Measurements from ENCODE around the gene ARL11. TPM values are rescaled to one million over a fixed set of nuclear protein-coding genes. Genes with fewer than 3 reads are reported as not detected.
"Not testable (repeated sequence)": the region's sequence is repeated elsewhere in the genome, so short reads cannot be mapped to it uniquely, and the experiment has no call there.

The ARL11 gene
- total RNA-seq, 1 donor from 2014 or later, result under 0.01 TPM

DNA sequence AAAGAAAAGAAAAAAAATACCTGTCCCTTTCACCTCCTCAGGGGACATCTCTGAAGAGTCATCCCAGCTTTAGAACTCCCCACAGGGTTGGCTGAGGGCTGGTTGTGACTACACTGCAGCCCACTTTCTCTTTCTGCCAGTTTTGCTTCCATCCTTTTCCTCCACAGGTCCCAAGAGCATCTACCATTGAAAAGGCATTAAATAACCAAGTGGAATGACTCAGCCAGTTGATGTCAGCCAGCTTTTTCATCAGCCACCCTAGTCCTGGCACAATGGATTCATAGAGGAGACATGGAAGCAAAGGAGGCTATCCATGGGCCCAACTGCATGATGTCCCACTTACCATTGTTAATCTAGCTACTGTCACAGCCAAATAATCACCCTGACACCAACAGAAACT lies 33.7 kb upstream of the ARL11 start:
- Histone ChIP-seq H3K4me3 (ENCODE audit: low read length in 3 of 3) (no peak overlapping the region), H3K9me3 (ENCODE audit: control insufficient read depth in 3 of 3, low read length in 3 of 3) (no peaks in the 10 kb centered on the region), H3K36me3 (ENCODE audit: control insufficient read depth in 3 of 3, insufficient read depth in 3 of 3, low read length in 3 of 3) (no peaks in the 10 kb centered on the region), H3K9ac (ENCODE audit: low read depth in 1 of 3, low read length in 3 of 3) (no peak overlapping the region), H3K27ac (ENCODE audit: low read depth, low read length) (no peak overlapping the region), H3K4me1 (ENCODE audit: control insufficient read depth in 3 of 3, insufficient read depth in 3 of 3, low read length in 3 of 3) (no peaks in the 10 kb centered on the region), H3K27me3 (ENCODE audit: control insufficient read depth in 3 of 3, insufficient read depth in 3 of 3, low read length in 3 of 3) (no peaks in the 10 kb centered on the region)

GRCh38 chr13:49596221-49596620 lies 32.1 kb upstream of the ARL11 start:
- Histone ChIP-seq H3K9ac (ENCODE audit: low read depth in 1 of 3, low read length in 3 of 3) (no peak overlapping the region), H3K27me3 (ENCODE audit: control insufficient read depth in 3 of 3, insufficient read depth in 3 of 3, low read length in 3 of 3) (no peaks in the 10 kb centered on the region), H3K9me3 (ENCODE audit: control insufficient read depth in 3 of 3, low read length in 3 of 3) (no peaks in the 10 kb centered on the region), H3K4me3 (ENCODE audit: low read length in 3 of 3) (no peak overlapping the region), H3K27ac (ENCODE audit: low read depth, low read length) (no peak overlapping the region), H3K4me1 (ENCODE audit: control insufficient read depth in 3 of 3, insufficient read depth in 3 of 3, low read length in 3 of 3) (no peaks in the 10 kb centered on the region), H3K36me3 (ENCODE audit: control insufficient read depth in 3 of 3, insufficient read depth in 3 of 3, low read length in 3 of 3) (no peaks in the 10 kb centered on the region)

DNA sequence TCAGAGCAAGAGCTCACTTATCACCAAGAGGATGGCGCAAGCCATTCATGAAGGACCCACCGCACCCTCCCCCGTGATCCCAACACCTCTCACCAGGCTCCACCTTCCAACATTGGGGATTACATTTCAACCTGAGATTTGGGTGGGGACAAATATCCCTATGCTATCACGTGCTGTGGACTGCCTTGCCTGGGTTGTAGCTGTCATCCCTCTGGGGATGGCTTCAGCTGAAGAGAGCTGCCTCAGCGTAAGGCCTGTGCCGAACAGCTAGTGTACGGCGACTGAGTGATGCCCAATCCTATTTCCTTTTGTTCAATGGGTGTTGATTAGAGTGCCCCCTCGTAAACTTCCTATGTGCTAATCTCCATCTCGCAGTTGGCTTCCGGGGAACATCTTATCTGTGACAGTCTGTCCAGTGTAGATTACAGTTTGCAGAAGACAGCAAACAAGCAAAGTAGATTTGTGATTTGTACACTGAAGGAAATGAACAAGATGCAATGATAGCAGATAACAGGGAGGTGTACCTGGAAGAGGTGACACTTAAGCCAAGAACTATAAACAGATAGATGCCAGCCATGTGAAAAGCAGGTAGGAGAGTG lies 31.2 kb upstream of the ARL11 start:
- Histone ChIP-seq H3K9ac (ENCODE audit: low read depth in 1 of 3, low read length in 3 of 3) (no peak overlapping the region), H3K9me3 (ENCODE audit: control insufficient read depth in 3 of 3, low read length in 3 of 3) (no peaks in the 10 kb centered on the region), H3K27ac (ENCODE audit: low read depth, low read length) (no peak overlapping the region), H3K36me3 (ENCODE audit: control insufficient read depth in 3 of 3, insufficient read depth in 3 of 3, low read length in 3 of 3) (no peaks in the 10 kb centered on the region), H3K27me3 (ENCODE audit: control insufficient read depth in 3 of 3, insufficient read depth in 3 of 3, low read length in 3 of 3) (no peaks in the 10 kb centered on the region), H3K4me3 (ENCODE audit: low read length in 3 of 3) (no peak overlapping the region), H3K4me1 (ENCODE audit: control insufficient read depth in 3 of 3, insufficient read depth in 3 of 3, low read length in 3 of 3) (no peaks in the 10 kb centered on the region)

DNA sequence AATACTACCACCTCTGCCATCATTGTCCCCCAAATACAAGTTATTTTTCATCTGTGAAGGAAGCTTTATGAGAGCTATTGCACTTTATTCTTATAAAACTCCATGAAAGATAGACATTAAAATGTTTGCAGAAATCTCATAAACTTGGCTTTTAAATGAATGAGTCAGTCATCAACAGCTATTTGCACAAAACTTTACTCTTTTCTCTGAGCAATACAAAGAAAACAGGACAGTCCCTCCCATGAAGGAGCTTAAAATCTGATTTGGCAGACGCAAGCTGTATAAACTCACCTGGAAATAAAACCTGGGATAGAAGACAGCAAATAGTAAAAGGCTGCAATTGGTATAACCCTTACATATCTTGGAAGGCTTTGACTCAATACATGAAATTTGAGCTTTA lies 26.3 kb upstream of the ARL11 start:
- no peak overlapping the region for H3K9ac ChIP-seq (ENCODE audit: low read depth in 1 of 3, low read length in 3 of 3)
- peaks cover 0 to 2% (median 0%) of the 10 kb centered on the region in 3 donors for H3K4me1 ChIP-seq (ENCODE audit: control insufficient read depth in 3 of 3, insufficient read depth in 3 of 3, low read length in 3 of 3)
- H3K36me3 ChIP-seq (ENCODE audit: control insufficient read depth in 3 of 3, insufficient read depth in 3 of 3, low read length in 3 of 3), result no peaks in the 10 kb centered on the region
- no peak overlapping the region for H3K27ac ChIP-seq (ENCODE audit: low read depth, low read length)
- H3K9me3 ChIP-seq (ENCODE audit: control insufficient read depth in 3 of 3, low read length in 3 of 3), result no peaks in the 10 kb centered on the region
- no peak overlapping the region for H3K4me3 ChIP-seq (ENCODE audit: low read length in 3 of 3)
- H3K27me3 ChIP-seq (ENCODE audit: control insufficient read depth in 3 of 3, insufficient read depth in 3 of 3, low read length in 3 of 3), result no peaks in the 10 kb centered on the region

GRCh38 chr13:49602615-49603014 lies 25.7 kb upstream of the ARL11 start:
- not testable (repeated sequence) for H3K27me3 ChIP-seq (ENCODE audit: control insufficient read depth in 3 of 3, insufficient read depth in 3 of 3, low read length in 3 of 3); H3K4me3 ChIP-seq (ENCODE audit: low read length in 3 of 3); H3K4me1 ChIP-seq (ENCODE audit: control insufficient read depth in 3 of 3, insufficient read depth in 3 of 3, low read length in 3 of 3); H3K36me3 ChIP-seq (ENCODE audit: control insufficient read depth in 3 of 3, insufficient read depth in 3 of 3, low read length in 3 of 3); H3K9me3 ChIP-seq (ENCODE audit: control insufficient read depth in 3 of 3, low read length in 3 of 3); H3K27ac ChIP-seq (ENCODE audit: low read depth, low read length); H3K9ac ChIP-seq (ENCODE audit: low read depth in 1 of 3, low read length in 3 of 3)

GRCh38 chr13:49604570-49604969 lies 23.7 kb upstream of the ARL11 start:
- no peaks in the 10 kb centered on the region for H3K27me3 ChIP-seq (ENCODE audit: control insufficient read depth in 3 of 3, insufficient read depth in 3 of 3, low read length in 3 of 3)
- H3K9me3 ChIP-seq (ENCODE audit: control insufficient read depth in 3 of 3, low read length in 3 of 3), result no peaks in the 10 kb centered on the region
- no peaks in the 10 kb centered on the region for H3K36me3 ChIP-seq (ENCODE audit: control insufficient read depth in 3 of 3, insufficient read depth in 3 of 3, low read length in 3 of 3)
- no peak overlapping the region for H3K9ac ChIP-seq (ENCODE audit: low read depth in 1 of 3, low read length in 3 of 3)
- peaks cover 0 to 2% (median 0%) of the 10 kb centered on the region in 3 donors for H3K4me1 ChIP-seq (ENCODE audit: control insufficient read depth in 3 of 3, insufficient read depth in 3 of 3, low read length in 3 of 3)
- H3K4me3 ChIP-seq (ENCODE audit: low read length in 3 of 3), result no peak overlapping the region
- no peak overlapping the region for H3K27ac ChIP-seq (ENCODE audit: low read depth, low read length)

DNA sequence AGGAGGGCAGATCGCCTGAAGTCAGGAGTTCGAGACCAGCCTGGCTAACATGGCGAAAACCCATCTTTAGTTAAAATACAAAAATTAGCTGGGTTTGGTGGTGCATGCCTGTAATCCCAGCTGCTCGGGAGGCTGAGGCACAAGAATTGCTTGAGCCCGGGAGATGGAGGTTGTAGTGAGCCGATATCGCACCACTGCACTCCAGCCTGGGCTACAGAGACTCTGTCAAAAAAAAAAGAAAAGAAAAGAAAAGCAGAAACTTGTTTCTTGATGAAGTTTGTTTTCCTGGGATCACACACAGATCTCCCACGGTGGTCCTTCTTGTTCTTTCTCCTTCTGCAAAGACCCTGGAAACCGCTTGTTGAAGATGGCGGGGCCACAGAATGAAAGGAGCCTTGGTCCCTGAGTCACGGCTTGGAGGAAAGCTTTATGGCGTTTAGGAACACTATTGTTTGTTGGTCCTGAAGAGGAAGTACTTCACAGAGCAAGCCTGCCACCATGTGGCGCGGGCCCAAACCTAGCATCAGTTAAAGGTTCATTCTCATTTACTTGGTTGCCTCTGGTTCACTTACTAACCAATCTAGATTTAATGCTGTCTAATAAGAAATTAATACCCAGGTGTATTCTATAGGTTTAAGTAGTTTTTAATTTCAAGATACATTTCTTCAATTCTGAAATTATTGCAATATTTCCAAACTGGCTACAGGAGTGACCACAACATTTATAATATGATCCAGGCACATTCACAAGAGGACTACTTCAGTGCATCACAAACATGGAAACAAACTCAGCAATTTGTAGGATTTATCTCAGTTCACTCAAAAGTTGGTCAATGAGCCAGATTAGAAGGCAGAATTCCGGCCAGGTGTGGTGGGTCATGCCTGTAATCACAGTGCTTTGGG lies 21.3 kb upstream of the ARL11 start:
- Histone ChIP-seq H3K27me3 (ENCODE audit: control insufficient read depth in 3 of 3, insufficient read depth in 3 of 3, low read length in 3 of 3) (no peaks in the 10 kb centered on the region), H3K4me1 (ENCODE audit: control insufficient read depth in 3 of 3, insufficient read depth in 3 of 3, low read length in 3 of 3) (peaks cover 0 to 2% (median 0%) of the 10 kb centered on the region in 3 donors), H3K27ac (ENCODE audit: low read depth, low read length) (no peak overlapping the region), H3K4me3 (ENCODE audit: low read length in 3 of 3) (peak overlapping the region; percentile 65 to 76 (median 68)), H3K9ac (ENCODE audit: low read depth in 1 of 3, low read length in 3 of 3) (peak overlapping the region; percentile 62 to 74 (median 69)), H3K9me3 (ENCODE audit: control insufficient read depth in 3 of 3, low read length in 3 of 3) (no peaks in the 10 kb centered on the region), H3K36me3 (ENCODE audit: control insufficient read depth in 3 of 3, insufficient read depth in 3 of 3, low read length in 3 of 3) (no peaks in the 10 kb centered on the region)

DNA sequence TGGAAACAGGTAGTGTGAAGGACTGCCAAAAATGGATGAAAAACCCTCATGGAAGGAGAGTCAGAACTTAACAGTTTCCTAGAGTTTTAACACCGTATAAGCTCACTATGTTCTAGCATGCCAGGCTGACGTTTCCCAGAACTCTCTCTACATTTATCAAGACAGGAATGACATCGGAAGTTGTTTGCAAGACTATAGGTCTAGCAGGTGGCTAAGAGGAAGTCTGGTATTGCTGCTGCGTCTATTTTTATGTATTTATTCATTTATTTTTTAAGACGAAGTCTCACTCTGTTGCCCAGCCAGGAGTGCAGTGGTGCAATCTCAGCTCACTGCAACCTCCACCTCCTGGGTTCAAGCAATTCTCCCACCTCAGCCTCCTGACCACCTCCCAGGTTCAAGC lies 20.5 kb upstream of the ARL11 start:
- Histone ChIP-seq H3K9ac (ENCODE audit: low read depth in 1 of 3, low read length in 3 of 3) (no peak overlapping the region), H3K27ac (ENCODE audit: low read depth, low read length) (no peak overlapping the region), H3K27me3 (ENCODE audit: control insufficient read depth in 3 of 3, insufficient read depth in 3 of 3, low read length in 3 of 3) (no peaks in the 10 kb centered on the region), H3K9me3 (ENCODE audit: control insufficient read depth in 3 of 3, low read length in 3 of 3) (no peaks in the 10 kb centered on the region), H3K4me3 (ENCODE audit: low read length in 3 of 3) (no peak overlapping the region), H3K4me1 (ENCODE audit: control insufficient read depth in 3 of 3, insufficient read depth in 3 of 3, low read length in 3 of 3) (peaks cover 0 to 2% (median 0%) of the 10 kb centered on the region in 3 donors), H3K36me3 (ENCODE audit: control insufficient read depth in 3 of 3, insufficient read depth in 3 of 3, low read length in 3 of 3) (no peaks in the 10 kb centered on the region)

- H3K36me3 ChIP-seq (ENCODE audit: control insufficient read depth in 3 of 3, insufficient read depth in 3 of 3, low read length in 3 of 3), result no peaks in the 10 kb centered on the region
- no peaks in the 10 kb centered on the region for H3K9me3 ChIP-seq (ENCODE audit: control insufficient read depth in 3 of 3, low read length in 3 of 3)
- no peak overlapping the region for H3K4me3 ChIP-seq (ENCODE audit: low read length in 3 of 3)
- H3K27me3 ChIP-seq (ENCODE audit: control insufficient read depth in 3 of 3, insufficient read depth in 3 of 3, low read length in 3 of 3), result no peaks in the 10 kb centered on the region
- peaks cover 0 to 2% (median 0%) of the 10 kb centered on the region in 3 donors for H3K4me1 ChIP-seq (ENCODE audit: control insufficient read depth in 3 of 3, insufficient read depth in 3 of 3, low read length in 3 of 3)
- H3K9ac ChIP-seq (ENCODE audit: low read depth in 1 of 3, low read length in 3 of 3), result no peak overlapping the region
- H3K27ac ChIP-seq (ENCODE audit: low read depth, low read length), result no peak overlapping the region
Measured at GRCh38 chr13:49608651-49609331, 19.5 kb upstream of the ARL11 start.

- Histone ChIP-seq H3K4me3 (ENCODE audit: low read length in 3 of 3) (no peak overlapping the region), H3K36me3 (ENCODE audit: control insufficient read depth in 3 of 3, insufficient read depth in 3 of 3, low read length in 3 of 3) (no peaks in the 10 kb centered on the region), H3K9me3 (ENCODE audit: control insufficient read depth in 3 of 3, low read length in 3 of 3) (no peaks in the 10 kb centered on the region), H3K27ac (ENCODE audit: low read depth, low read length) (no peak overlapping the region), H3K4me1 (ENCODE audit: control insufficient read depth in 3 of 3, insufficient read depth in 3 of 3, low read length in 3 of 3) (peaks cover 0 to 2% (median 0%) of the 10 kb centered on the region in 3 donors), H3K27me3 (ENCODE audit: control insufficient read depth in 3 of 3, insufficient read depth in 3 of 3, low read length in 3 of 3) (no peaks in the 10 kb centered on the region), H3K9ac (ENCODE audit: low read depth in 1 of 3, low read length in 3 of 3) (no peak overlapping the region)
Measured at GRCh38 chr13:49610176-49610575, 18.1 kb upstream of the ARL11 start.
